Fibroblast of pulmonary artery (primary cell): ENCODE results near the gene CHTF18.

Source experiments
- DNase-seq: peaks from one replicate; pipeline ENCODE4 v3.0.0-alpha.2; 2010; ENCODE audit warnings: low read depth
- H3K4me3 ChIP-seq: replicated peaks from 2 replicates; pipeline ENCODE4 v1.5.1; 2011; ENCODE audit warnings: low read depth, mild to moderate bottlenecking, control low read depth, low read length, moderate library complexity
- CTCF ChIP-seq: IDR thresholded peaks from 2 replicates; pipeline ENCODE4 v1.5.1; 2011; ENCODE audit warnings: mild to moderate bottlenecking, control low read depth, low read length, inconsistent platforms; ENCODE audit errors: missing control alignments

Gene CHTF18

GRCh38 chr16:794091-794822, 5.8 kb downstream of the CHTF18 start:
- H3K4me3 ChIP-seq: no peak overlapping the region
- TF ChIP-seq CTCF: no peak
- no peak for DNase-seq

- no peak for DNase-seq
- TF ChIP-seq CTCF: no peak
- no peak overlapping the region for H3K4me3 ChIP-seq
These were observed 6.5 kb downstream of the CHTF18 start for GRCh38 chr16:794853-795466.

GRCh38 chr16:795580-796229, 7.3 kb downstream of the CHTF18 start:
- H3K4me3 ChIP-seq: no peak overlapping the region
- no peak for TF ChIP-seq CTCF
- no peak for DNase-seq

- H3K4me3 ChIP-seq: no peak overlapping the region
- TF ChIP-seq CTCF: no peak
- no peak for DNase-seq
These were observed 8.1 kb downstream of the CHTF18 start for GRCh38 chr16:796296-797119.

GRCh38 chr16:797120-797420, 8.7 kb downstream of the CHTF18 start:
- no peak for TF ChIP-seq CTCF
- no peak overlapping the region for H3K4me3 ChIP-seq
- no peak for DNase-seq

GRCh38 chr16:797686-798085, 9.3 kb downstream of the CHTF18 start:
- DNase-seq: no peak
- TF ChIP-seq CTCF: no peak
- no peak overlapping the region for H3K4me3 ChIP-seq
